GM19239 (cell line): ENCODE measurements around the gene BRWD1.
"Not testable (repeated sequence)": the region's sequence is repeated elsewhere in the genome, so short reads cannot be mapped to it uniquely, and the experiment has no call there.

Source experiments
- DNase-seq: peaks from one replicate; pipeline ENCODE4 v3.0.0; 2011; ENCODE audit warnings: low spot score; ENCODE audit not compliant: insufficient read length
- FAIRE-seq: peaks from 2 replicates; lab custom pipeline; 2011; peaks lifted over from hg19 to GRCh38; lab: Jason Lieb, UNC

BRWD1 gene

DNA sequence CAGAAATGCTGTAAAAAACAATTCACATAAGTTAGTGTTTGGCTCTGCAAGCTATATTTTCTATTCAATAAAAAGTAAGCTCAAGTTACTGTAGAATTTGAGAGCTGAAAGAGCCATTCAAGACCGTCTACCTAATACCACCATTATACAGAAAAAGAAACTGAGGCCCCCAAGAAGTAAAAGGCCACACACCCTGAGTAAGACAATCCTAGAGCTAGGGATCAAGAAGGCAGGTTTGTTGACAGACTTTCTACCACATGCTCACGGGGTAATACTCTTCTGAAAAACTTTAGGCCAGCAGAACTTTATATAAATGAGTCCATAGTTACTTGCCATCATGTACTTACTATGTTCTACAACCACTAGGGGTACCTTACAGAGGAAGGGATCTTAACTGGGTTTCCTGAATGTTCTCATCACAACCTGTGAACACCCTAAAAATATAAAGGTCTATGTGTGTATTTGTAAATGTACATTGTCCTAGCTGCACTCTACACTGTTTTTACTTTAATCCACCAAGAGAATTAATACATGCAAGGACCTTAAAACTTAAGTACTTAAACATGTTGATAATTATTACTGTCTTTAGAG is 132.9 kb downstream of the BRWD1 start:
- DNase-seq (no peak), FAIRE-seq (no peak)

DNA sequence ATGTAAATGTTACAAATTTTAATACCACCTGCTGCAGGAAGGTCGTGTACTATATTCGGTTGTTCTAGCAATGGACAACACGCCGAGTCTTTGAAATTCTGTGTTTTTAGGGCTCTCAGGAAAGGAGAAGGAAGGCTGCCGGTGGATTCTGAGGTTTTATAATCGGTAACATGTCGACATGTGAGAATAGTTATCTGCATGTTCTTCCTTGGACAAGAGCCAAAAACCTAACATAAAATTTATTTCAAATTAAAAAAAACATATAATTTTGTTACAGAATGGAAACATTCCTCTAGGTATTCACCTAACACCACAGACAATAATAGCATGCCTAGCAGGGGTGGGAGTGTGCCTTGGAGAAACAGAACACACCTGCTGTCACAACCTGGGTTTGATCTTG is 135.0 kb downstream of the BRWD1 start:
- DNase-seq (no peak), FAIRE-seq (no peak)

DNA sequence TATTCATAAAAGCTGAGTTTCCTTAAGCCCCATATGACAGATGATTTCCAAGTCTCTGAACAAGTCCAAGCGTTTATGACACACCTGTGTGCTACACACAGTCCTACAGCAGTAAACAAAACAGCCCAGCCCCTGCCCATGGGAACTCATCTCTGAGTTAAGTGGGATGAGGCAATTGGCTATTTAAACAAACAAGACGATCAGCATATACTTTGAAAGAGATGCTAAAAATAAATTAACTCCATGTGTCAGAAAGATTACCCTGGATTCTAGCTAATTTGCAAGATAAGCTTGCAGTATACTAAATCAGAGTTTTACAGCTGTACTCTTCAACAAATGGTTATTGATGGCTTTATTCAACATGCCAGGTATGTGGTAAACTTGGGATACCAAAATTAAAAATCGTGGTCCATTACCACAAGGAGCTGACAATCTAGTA is 137.1 kb downstream of the BRWD1 start:
- no peak for DNase-seq
- no peak for FAIRE-seq

GRCh38 chr21:39175665-39176064 is 137.8 kb downstream of the BRWD1 start:
- DNase-seq (no peak), FAIRE-seq (no peak)

GRCh38 chr21:39175154-39175553 is 138.3 kb downstream of the BRWD1 start:
- DNase-seq (no peak), FAIRE-seq (no peak)

DNA sequence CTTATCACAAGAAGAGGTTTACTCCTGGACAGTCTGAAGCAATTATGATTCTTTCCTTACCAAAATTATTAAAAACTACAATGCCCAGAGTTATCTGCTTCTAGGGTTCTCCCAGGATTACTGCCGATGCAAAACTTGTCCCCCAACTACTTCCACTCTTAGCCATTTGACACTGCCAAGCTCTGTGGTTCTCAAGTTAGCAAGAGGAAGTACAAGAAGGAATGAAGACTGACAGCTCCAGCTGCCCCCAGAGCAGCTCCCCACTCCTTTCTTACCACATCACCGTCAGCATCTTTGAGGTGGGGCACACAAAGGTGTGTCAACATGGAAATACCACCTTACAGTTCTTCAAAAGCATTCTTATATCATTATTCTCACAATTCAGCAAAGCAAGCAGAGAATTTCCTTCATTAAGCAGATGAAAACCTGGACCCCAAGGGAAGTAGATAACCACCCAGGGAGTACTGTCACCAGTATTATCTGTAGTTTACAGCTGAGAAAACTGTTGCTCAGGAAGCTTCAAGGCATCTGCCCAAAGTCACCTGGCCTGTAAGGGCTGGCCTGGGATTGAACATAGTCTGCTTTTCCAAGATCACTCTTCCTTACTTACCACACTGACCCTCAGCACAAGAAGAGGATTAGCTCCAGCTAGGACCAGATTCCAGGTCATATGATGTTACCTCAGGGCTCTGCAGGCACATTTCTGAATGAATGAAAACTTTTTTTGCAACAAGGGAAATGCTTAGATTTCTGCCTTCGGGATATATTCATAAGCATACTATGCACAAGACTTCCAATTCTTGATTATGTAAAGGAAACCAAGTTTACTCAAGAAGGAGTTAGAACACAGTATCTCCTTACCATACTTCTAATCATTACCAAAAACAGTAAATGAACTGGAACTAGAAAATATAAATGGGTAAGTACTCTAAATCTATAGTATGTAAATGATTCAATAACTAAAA is 139.4 kb downstream of the BRWD1 start:
- no peak for DNase-seq
- FAIRE-seq: no peak

GRCh38 chr21:39169906-39170305 is 143.5 kb downstream of the BRWD1 start:
- FAIRE-seq: no peak
- no peak for DNase-seq

DNA sequence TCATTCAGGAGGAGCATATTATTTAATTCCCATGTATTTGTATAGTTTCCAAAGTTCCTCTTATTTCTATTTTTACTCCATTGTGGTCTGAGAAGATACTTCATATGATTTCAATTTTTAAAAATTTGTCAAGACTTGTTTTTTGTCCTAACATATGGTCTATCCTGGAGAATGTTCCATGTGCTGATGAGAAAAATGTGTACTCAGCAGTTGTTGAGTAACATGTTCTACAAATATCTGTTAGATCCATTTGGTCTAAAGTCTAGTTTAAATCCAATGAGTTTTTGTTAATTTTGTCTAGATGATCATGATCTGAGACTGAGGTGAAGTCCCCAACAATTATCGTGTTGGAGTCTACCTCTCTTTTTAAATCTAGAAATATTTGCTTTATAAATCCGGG is 144.6 kb downstream of the BRWD1 start:
- no peak for DNase-seq
- FAIRE-seq: no peak

DNA sequence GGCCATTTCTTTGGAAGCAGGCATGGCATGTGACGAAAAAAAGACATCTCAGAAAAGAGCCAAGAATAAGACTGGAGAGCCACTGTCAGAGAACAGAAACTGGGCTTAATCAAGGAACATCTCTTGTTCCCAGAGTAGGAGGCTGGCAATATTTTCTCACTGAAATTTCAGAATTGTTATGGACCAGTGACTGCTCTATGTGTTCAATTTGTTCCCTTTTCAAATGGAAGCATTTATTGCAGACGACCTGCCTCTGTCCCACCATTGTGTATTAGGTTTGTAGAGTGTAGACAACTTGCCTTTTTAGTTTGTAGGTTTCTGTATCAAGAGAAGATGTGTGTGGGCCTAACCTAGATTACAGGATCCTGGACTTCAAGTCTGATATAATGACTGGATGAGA is 148.9 kb downstream of the BRWD1 start:
- no peak for DNase-seq
- no peak for FAIRE-seq

DNA sequence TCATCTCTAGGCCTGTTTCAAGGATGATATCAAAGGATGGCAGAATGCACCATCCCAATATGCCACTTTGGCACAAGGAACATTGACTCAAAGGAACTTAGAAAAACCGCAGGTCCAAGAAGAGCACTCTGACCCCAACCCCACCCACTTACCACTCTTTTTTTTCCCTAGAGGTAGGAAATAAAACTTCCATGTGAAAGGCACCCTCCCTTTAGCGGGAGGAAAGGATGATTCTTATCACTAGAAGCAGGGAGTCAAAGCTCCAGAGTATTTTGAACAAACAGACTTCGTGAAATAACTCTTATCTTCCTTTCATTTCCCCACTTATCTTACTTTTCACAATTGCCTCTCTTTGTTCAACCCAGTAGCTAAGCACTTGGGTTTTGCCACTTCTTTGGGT is 152.4 kb downstream of the BRWD1 start:
- DNase-seq (no peak), FAIRE-seq (no peak)

DNA sequence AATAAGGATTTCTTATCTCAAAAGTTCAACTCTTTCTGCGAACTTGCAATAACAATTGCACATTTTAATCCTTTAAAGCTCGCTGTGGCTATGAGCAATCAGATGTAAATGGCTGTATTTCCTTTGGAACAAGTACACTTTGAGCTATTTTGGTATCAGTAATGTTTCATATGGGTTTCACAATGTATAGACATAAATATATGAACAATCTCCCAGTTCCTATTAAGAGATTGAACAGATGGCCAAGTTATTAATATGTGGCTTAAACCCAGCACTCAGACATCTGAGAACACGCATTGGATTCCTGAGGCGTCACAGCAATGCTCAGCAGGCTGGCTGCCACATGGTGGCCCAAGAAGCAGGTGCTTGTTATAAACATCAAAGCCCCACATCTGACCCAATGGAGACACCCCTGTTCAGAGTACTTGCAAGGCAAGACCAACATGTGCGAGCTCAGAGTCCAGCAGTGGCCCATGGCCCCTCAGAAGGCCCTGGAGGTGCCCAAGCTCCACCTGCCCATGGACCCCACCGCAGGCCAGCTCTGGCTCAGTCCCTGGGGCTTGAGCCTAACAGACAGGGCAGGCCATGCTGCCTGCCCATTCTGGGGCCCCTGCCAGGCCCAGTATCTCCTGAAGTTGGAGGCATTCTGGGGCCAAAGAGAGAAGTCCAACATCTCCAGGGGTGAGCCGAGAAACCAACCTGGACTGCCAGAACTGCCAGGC is 153.9 kb downstream of the BRWD1 start:
- no peak for DNase-seq
- FAIRE-seq: no peak

DNA sequence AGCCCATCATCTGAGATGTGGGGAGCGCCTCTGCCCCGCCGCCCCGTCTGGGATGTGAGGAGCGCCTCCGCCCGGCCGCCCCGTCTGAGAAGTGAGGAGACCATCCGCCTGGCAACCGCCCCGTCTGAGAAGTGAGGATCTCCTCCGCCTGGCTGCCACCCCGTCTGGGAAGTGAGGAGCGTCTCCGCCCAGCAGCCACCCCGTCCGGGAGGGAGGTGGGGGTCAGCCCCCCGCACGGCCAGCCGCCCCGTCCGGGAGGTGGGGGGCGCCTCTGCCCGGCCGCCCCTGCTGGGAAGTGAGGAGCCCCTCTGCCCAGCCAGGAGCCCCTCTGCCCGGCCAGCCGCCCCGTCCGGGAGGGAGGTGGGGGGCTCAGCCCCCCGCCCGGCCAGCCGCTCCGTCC is 156.2 kb downstream of the BRWD1 start:
- FAIRE-seq, DNase-seq: not testable (repeated sequence)

DNA sequence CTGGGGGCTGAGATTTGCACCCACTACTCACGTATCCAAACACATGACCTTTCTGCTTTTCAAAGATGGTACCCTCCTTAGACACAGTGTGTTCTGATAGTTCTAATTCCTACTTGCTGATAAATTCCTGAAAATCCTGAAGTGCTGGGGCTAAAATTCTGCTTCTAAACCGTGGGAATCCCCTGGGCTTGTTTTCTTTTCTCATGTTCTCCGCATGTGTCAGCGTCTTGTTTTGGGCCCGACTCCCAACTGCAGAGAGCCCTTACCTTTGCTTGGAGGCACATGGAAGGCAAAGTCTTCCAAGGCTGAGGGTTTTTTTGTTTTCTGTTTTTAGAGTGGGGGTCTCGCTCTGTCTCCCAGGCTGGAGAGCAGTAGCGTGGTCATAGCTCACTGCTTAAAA is 157.4 kb downstream of the BRWD1 start:
- FAIRE-seq (no peak), DNase-seq (no peak)

- DNase-seq (no peak), FAIRE-seq (no peak)
These were observed 157.9 kb downstream of the BRWD1 start for GRCh38 chr21:39155578-39155977.

- FAIRE-seq: no peak
- no peak for DNase-seq
These were observed 159.6 kb downstream of the BRWD1 start for GRCh38 chr21:39153842-39154241.

- DNase-seq (no peak), FAIRE-seq (no peak)
These were observed 160.1 kb downstream of the BRWD1 start for GRCh38 chr21:39153373-39153772.

DNA sequence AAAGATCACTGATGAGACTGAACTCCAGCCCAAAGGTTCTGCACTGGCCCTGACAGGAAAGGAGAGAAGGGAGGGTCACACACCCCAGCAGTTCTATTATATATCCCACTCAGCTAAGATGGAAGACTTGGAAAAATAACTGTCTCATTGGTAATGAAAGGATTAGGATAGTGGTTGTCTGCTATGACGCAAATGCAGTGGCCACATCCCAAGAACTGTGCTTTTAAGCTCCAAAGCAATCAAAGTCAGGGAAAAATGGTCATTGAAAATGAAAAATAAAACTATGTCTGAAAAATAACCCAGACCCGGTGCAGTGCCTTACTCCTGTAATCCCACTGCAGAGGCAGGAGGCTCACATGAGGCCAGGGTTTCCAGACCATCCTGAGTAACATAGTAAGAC is 161.2 kb downstream of the BRWD1 start:
- FAIRE-seq (no peak), DNase-seq (no peak)

DNA sequence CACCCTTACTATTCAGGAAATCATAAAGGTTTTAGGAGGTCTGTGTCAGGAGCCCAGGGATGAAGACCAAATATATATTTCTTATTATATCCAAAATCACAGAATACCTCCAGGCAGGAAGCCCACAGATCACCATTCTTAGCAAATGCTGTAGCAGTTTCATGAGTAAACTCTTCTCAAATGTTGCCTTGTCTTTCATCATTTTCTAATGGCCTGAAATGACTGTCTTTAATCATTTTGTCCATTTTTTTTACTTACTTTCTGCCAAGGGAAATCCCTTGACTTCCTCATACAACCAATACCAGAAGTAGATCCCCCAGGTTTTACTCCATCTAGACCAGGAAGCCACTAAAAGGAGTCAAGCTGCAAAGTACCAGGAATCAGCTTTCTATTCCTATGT is 162.6 kb downstream of the BRWD1 start:
- no peak for FAIRE-seq

DNA sequence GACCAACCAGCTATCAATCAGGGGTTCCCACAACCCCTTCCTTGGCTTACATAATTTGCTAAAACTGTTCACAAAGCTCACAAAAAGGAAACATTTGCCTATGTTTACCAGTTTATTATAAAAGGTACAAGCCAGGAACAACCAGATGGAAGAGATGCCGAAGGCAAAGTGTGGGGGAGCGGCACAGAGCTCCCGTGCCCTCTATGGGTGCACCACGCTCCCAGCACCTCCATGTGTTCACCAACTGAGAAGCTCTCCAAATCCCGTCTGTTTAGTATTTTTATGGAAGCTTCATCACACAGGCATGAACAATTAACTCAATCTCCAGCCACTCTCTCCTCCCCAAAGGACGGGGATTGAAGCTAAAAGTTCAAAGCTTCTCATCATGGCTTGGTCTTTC is 163.1 kb downstream of the BRWD1 start:
- no peak for DNase-seq
- FAIRE-seq: no peak

More for the DNA sequence above, 162.6 kb downstream of the BRWD1 start:
- DNase-seq: no peak

- no peak for DNase-seq
- no peak for FAIRE-seq
These were observed 163.6 kb downstream of the BRWD1 start for GRCh38 chr21:39149882-39150281.

DNA sequence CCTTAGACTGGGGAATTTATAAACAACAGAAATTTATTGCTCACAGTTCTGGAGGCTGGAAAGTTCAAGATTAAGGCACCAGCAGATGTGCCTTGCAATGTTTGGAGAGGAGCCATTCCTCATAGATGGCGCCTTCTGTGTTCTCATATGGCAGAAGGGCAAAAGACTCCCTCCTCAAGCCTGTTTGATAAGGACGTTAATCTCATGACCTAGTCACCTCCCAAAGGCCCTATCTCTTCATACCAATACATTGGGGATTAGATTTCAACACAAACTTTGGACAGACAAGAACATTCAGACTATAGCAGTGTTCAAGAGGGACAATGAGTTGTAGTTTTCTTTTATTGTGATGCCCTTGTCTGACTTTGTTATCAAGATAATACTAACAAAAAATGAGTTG is 164.5 kb downstream of the BRWD1 start:
- no peak for FAIRE-seq
- no peak for DNase-seq
